ENCODE measurements around the gene MAP3K5. TPM values are rescaled to one million over a fixed set of nuclear protein-coding genes. Genes with fewer than 3 reads are reported as not detected.

The MAP3K5 gene
- total and polyA plus RNA-seq, 2 of the 8 experiments (the other 6 are each of a cell fraction or from before 2014, with no cell fraction given): 0.63 to 2.6 TPM

- TF ChIP-seq RFX5 (IDR thresholded peaks at IDR 0.05; ENCODE audit: borderline replicate concordance, low read depth, low read length): no peak
- no peak for TF ChIP-seq SP2 (IDR thresholded peaks at IDR 0.05; ENCODE audit: low read length)
- no peak for TF ChIP-seq BRCA1 (IDR thresholded peaks at IDR 0.05; ENCODE audit: low read depth, low read length)
- no peak for TF ChIP-seq GABPA (IDR thresholded peaks at IDR 0.05; ENCODE audit: borderline replicate concordance, insufficient read depth, low read length)
These were observed 8.0 kb downstream of the MAP3K5 start (continued) for GRCh38 chr6:136784271-136784664.

Data from H1 (cell line).